Fibroblast of pulmonary artery (primary cell): ENCODE measurements around the gene ANTKMT.
A peak's percentile ranks its signal among the peaks of the same experiment; 100 is the strongest.

Experiments used
- DNase-seq: peaks from one replicate; pipeline ENCODE4 v3.0.0-alpha.2; 2010; ENCODE audit warnings: low read depth
- H3K4me3 ChIP-seq: replicated peaks from 2 replicates; pipeline ENCODE4 v1.5.1; 2011; ENCODE audit warnings: low read depth, mild to moderate bottlenecking, control low read depth, low read length, moderate library complexity
- CTCF ChIP-seq: IDR thresholded peaks from 2 replicates; pipeline ENCODE4 v1.5.1; 2011; ENCODE audit warnings: mild to moderate bottlenecking, control low read depth, low read length, inconsistent platforms; ENCODE audit errors: missing control alignments

Gene ANTKMT, protein sequence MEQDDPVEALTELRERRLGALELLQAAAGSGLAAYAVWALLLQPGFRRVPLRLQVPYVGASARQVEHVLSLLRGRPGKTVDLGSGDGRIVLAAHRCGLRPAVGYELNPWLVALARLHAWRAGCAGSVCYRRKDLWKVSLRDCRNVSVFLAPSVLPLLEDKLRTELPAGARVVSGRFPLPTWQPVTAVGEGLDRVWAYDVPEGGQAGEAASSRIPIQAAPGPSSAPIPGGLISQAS

GRCh38 chr16:720990-721764, at the start of gene ANTKMT:
Gene ANTKMT (plus strand): TSS chr16:721146. CDS start chr16:721275, 129 bp downstream.
- DNase-seq: peak; percentile 71
- TF ChIP-seq CTCF: no peak
- peak within 1 kb of the TSS; percentile 70 for H3K4me3 ChIP-seq

DNA sequence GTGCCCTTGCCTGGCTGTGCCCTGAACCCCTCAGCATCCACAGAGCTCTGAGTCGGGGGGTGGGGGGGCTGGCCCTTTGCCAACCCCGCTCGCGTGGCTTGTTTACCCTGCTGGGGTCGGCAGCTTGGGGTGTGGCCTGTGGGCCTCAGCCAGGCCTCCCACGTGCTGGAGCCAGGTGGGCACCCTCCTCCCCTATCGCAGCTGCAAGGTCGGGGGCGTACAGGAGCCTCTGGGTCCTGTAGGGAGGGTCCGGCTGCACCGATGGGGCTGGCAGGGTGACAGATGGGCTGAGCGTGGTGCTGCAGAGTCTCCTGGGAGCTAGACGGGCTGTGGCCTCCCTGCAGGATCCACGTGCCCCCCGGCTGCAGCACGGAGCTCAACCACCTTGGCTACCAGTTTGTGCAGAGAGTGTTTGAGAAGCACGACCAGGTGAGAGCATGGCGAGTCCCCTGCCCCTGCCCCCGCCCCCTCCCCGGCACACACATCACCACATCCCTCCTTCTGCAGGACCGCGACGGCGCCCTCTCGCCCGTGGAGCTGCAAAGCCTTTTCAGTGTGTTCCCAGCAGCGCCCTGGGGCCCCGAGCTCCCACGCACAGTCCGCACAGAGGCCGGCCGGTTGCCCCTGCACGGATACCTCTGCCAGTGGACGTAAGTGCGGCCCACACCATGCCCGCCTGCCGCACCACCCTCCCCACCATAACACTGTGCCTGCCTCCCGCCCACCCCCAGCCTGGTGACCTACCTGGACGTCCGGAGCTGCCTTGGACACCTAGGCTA, 49.4 kb upstream of the ANTKMT start:
- no peak overlapping the region for H3K4me3 ChIP-seq
- DNase-seq: no peak
- no peak for TF ChIP-seq CTCF

- DNase-seq: no peak
- no peak for TF ChIP-seq CTCF
- H3K4me3 ChIP-seq: no peak overlapping the region
Measured at GRCh38 chr16:672371-672770, 48.6 kb upstream of the ANTKMT start.

- TF ChIP-seq CTCF: no peak
- H3K4me3 ChIP-seq: no peak overlapping the region
- no peak for DNase-seq
Measured at GRCh38 chr16:672851-673250, 48.1 kb upstream of the ANTKMT start.

DNA sequence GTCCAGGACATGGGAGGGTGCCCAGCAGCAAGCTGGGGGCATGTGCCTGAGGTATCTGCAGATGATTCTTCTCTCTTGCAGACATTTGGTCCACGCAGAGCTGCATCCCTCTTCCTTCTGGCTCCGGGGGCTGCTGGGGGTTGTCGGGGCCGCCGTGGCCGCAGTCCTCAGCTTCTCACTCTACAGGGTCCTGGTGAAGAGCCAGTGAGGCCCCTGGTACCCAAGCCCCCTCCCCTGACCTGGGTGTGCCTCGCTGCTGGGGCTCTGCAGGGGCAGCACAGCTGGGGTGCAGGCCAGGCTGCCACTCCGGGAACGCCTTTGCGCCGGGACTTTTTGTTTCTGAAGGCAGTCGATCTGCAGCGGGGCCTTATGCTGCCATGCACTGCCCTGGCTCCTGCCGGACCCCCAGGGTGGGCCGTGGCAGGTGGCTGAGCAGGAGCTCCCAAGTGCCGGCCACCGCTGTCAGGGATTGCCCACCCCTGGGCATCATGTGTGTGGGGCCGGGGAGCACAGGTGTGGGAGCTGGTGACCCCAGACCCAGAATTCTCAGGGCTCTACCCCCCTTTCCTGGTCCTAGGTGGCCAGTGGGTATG, 47.5 kb upstream of the ANTKMT start:
- H3K4me3 ChIP-seq: no peak overlapping the region
- TF ChIP-seq CTCF: no peak

GRCh38 chr16:674214-674881, 46.6 kb upstream of the ANTKMT start:
- DNase-seq: no peak
- no peak overlapping the region for H3K4me3 ChIP-seq
- no peak for TF ChIP-seq CTCF

More for the DNA sequence above, 47.5 kb upstream of the ANTKMT start:
- no peak for DNase-seq
